Measurements from ENCODE around the gene NSG2. TPM values are rescaled to one million over a fixed set of nuclear protein-coding genes. Genes with fewer than 3 reads are reported as not detected.

NSG2 gene
- polyA plus RNA-seq, 2 donors, result 0.02 to 0.04 TPM

- H3K27me3 ChIP-seq (ENCODE audit: control insufficient read depth in 1 of 2, insufficient read depth in 2 of 2, low read length in 2 of 2), result no peaks in the 10 kb centered on the region
- no peak overlapping the region for H3K27ac ChIP-seq (ENCODE audit: low read depth in 2 of 2, low read length in 1 of 2)
- H3K36me3 ChIP-seq (ENCODE audit: control insufficient read depth in 2 of 2, insufficient read depth in 2 of 2, low read length in 1 of 2), result no peaks in the 10 kb centered on the region
- H3K9me3 ChIP-seq (ENCODE audit: control insufficient read depth in 2 of 2, insufficient read depth in 1 of 2, low read depth in 1 of 2, low read length in 1 of 2), result no peaks in the 10 kb centered on the region
- H3K4me1 ChIP-seq (ENCODE audit: control insufficient read depth in 2 of 2, insufficient read depth in 2 of 2, low read length in 1 of 2), result no peaks in the 10 kb centered on the region
- 49 to 50% methylated on average over 4 of the region's 4 CpGs for whole genome bisulfite sequencing, 2 donors
- H3K4me3 ChIP-seq (ENCODE audit: low read depth in 1 of 2, low read length in 2 of 2), result no peak overlapping the region
These were observed 23.0 kb upstream of the NSG2 start for GRCh38 chr5:174022384-174023095.

- no peak overlapping the region for H3K27ac ChIP-seq (ENCODE audit: low read depth in 2 of 2, low read length in 1 of 2)
- H3K9me3 ChIP-seq (ENCODE audit: control insufficient read depth in 2 of 2, insufficient read depth in 1 of 2, low read depth in 1 of 2, low read length in 1 of 2), result no peaks in the 10 kb centered on the region
- H3K36me3 ChIP-seq (ENCODE audit: control insufficient read depth in 2 of 2, insufficient read depth in 2 of 2, low read length in 1 of 2), result no peaks in the 10 kb centered on the region
- H3K4me3 ChIP-seq (ENCODE audit: low read depth in 1 of 2, low read length in 2 of 2), result no peak overlapping the region
- 73 to 74% methylated on average over 2 of the region's 2 CpGs for WGBS, 2 donors
- H3K27me3 ChIP-seq (ENCODE audit: control insufficient read depth in 1 of 2, insufficient read depth in 2 of 2, low read length in 2 of 2), result no peaks in the 10 kb centered on the region
- H3K4me1 ChIP-seq (ENCODE audit: control insufficient read depth in 2 of 2, insufficient read depth in 2 of 2, low read length in 1 of 2), result no peaks in the 10 kb centered on the region
These were observed 15.2 kb upstream of the NSG2 start for GRCh38 chr5:174030286-174030685.

- no peaks in the 10 kb centered on the region for H3K9me3 ChIP-seq (ENCODE audit: control insufficient read depth in 2 of 2, insufficient read depth in 1 of 2, low read depth in 1 of 2, low read length in 1 of 2)
- WGBS, 2 donors, result 65 to 85% methylated on average over 6 of the region's 6 CpGs
- H3K27me3 ChIP-seq (ENCODE audit: control insufficient read depth in 1 of 2, insufficient read depth in 2 of 2, low read length in 2 of 2), result peaks cover 0 to 3% of the 10 kb centered on the region in 2 donors
- H3K36me3 ChIP-seq (ENCODE audit: control insufficient read depth in 2 of 2, insufficient read depth in 2 of 2, low read length in 1 of 2), result no peaks in the 10 kb centered on the region
- H3K4me3 ChIP-seq (ENCODE audit: low read depth in 1 of 2, low read length in 2 of 2), result no peak overlapping the region
- H3K27ac ChIP-seq (ENCODE audit: low read depth in 2 of 2, low read length in 1 of 2), result no peak overlapping the region
- no peaks in the 10 kb centered on the region for H3K4me1 ChIP-seq (ENCODE audit: control insufficient read depth in 2 of 2, insufficient read depth in 2 of 2, low read length in 1 of 2)
These were observed 846 bp upstream of the NSG2 start for GRCh38 chr5:174044466-174045254.

- H3K4me1 ChIP-seq (ENCODE audit: control insufficient read depth in 2 of 2, insufficient read depth in 2 of 2, low read length in 1 of 2), result no peaks in the 10 kb centered on the region
- H3K36me3 ChIP-seq (ENCODE audit: control insufficient read depth in 2 of 2, insufficient read depth in 2 of 2, low read length in 1 of 2), result no peaks in the 10 kb centered on the region
- H3K27me3 ChIP-seq (ENCODE audit: control insufficient read depth in 1 of 2, insufficient read depth in 2 of 2, low read length in 2 of 2), result peaks cover 0 to 3% of the 10 kb centered on the region in 2 donors
- H3K4me3 ChIP-seq (ENCODE audit: low read depth in 1 of 2, low read length in 2 of 2), result no peak overlapping the region
- 70 to 72% methylated on average over 5 of the region's 5 CpGs for WGBS, 2 donors
- H3K9me3 ChIP-seq (ENCODE audit: control insufficient read depth in 2 of 2, insufficient read depth in 1 of 2, low read depth in 1 of 2, low read length in 1 of 2), result peaks cover 0 to 3% of the 10 kb centered on the region in 2 donors
- no peak overlapping the region for H3K27ac ChIP-seq (ENCODE audit: low read depth in 2 of 2, low read length in 1 of 2)
These were observed 1.1 kb downstream of the NSG2 start for GRCh38 chr5:174046558-174046957.

GRCh38 chr5:174047472-174048099 lies 2.1 kb downstream of the NSG2 start:
- no peaks in the 10 kb centered on the region for H3K36me3 ChIP-seq (ENCODE audit: control insufficient read depth in 2 of 2, insufficient read depth in 2 of 2, low read length in 1 of 2)
- H3K27ac ChIP-seq (ENCODE audit: low read depth in 2 of 2, low read length in 1 of 2), result no peak overlapping the region
- H3K27me3 ChIP-seq (ENCODE audit: control insufficient read depth in 1 of 2, insufficient read depth in 2 of 2, low read length in 2 of 2), result peaks cover 0 to 3% of the 10 kb centered on the region in 2 donors
- peaks cover 0 to 3% of the 10 kb centered on the region in 2 donors for H3K9me3 ChIP-seq (ENCODE audit: control insufficient read depth in 2 of 2, insufficient read depth in 1 of 2, low read depth in 1 of 2, low read length in 1 of 2)
- 72 to 75% methylated on average over 4 of the region's 4 CpGs for WGBS, 2 donors
- H3K4me3 ChIP-seq (ENCODE audit: low read depth in 1 of 2, low read length in 2 of 2), result no peak overlapping the region
- H3K4me1 ChIP-seq (ENCODE audit: control insufficient read depth in 2 of 2, insufficient read depth in 2 of 2, low read length in 1 of 2), result no peaks in the 10 kb centered on the region

- Histone ChIP-seq H3K9me3 (ENCODE audit: control insufficient read depth in 2 of 2, insufficient read depth in 1 of 2, low read depth in 1 of 2, low read length in 1 of 2) (peaks cover 0 to 3% of the 10 kb centered on the region in 2 donors), H3K27me3 (ENCODE audit: control insufficient read depth in 1 of 2, insufficient read depth in 2 of 2, low read length in 2 of 2) (peaks cover 0 to 3% of the 10 kb centered on the region in 2 donors), H3K4me1 (ENCODE audit: control insufficient read depth in 2 of 2, insufficient read depth in 2 of 2, low read length in 1 of 2) (no peaks in the 10 kb centered on the region), H3K4me3 (ENCODE audit: low read depth in 1 of 2, low read length in 2 of 2) (no peak overlapping the region), H3K36me3 (ENCODE audit: control insufficient read depth in 2 of 2, insufficient read depth in 2 of 2, low read length in 1 of 2) (no peaks in the 10 kb centered on the region), H3K27ac (ENCODE audit: low read depth in 2 of 2, low read length in 1 of 2) (no peak overlapping the region)
- 50 to 56% methylated on average over 5 of the region's 5 CpGs for WGBS, 2 donors
These were observed 7.1 kb downstream of the NSG2 start for GRCh38 chr5:174052636-174053035.

- WGBS, 2 donors, result 93 to 95% methylated on average over 3 of the region's 3 CpGs
These were observed 8.4 kb downstream of the NSG2 start for GRCh38 chr5:174053905-174054304.

GRCh38 chr5:174056064-174056847 lies 10.8 kb downstream of the NSG2 start:
- WGBS, 2 donors, result 71 to 74% methylated on average over 4 of the region's 4 CpGs
- H3K4me1 ChIP-seq (ENCODE audit: control insufficient read depth in 2 of 2, insufficient read depth in 2 of 2, low read length in 1 of 2), result no peaks in the 10 kb centered on the region
- no peaks in the 10 kb centered on the region for H3K27me3 ChIP-seq (ENCODE audit: control insufficient read depth in 1 of 2, insufficient read depth in 2 of 2, low read length in 2 of 2)
- no peak overlapping the region for H3K4me3 ChIP-seq (ENCODE audit: low read depth in 1 of 2, low read length in 2 of 2)
- no peak overlapping the region for H3K27ac ChIP-seq (ENCODE audit: low read depth in 2 of 2, low read length in 1 of 2)
- H3K9me3 ChIP-seq (ENCODE audit: control insufficient read depth in 2 of 2, insufficient read depth in 1 of 2, low read depth in 1 of 2, low read length in 1 of 2), result no peaks in the 10 kb centered on the region
- H3K36me3 ChIP-seq (ENCODE audit: control insufficient read depth in 2 of 2, insufficient read depth in 2 of 2, low read length in 1 of 2), result no peaks in the 10 kb centered on the region

More at GRCh38 chr5:174053905-174054304, 8.4 kb downstream of the NSG2 start:
- Histone ChIP-seq H3K36me3 (ENCODE audit: control insufficient read depth in 2 of 2, insufficient read depth in 2 of 2, low read length in 1 of 2) (no peaks in the 10 kb centered on the region), H3K27ac (ENCODE audit: low read depth in 2 of 2, low read length in 1 of 2) (no peak overlapping the region), H3K27me3 (ENCODE audit: control insufficient read depth in 1 of 2, insufficient read depth in 2 of 2, low read length in 2 of 2) (no peaks in the 10 kb centered on the region), H3K9me3 (ENCODE audit: control insufficient read depth in 2 of 2, insufficient read depth in 1 of 2, low read depth in 1 of 2, low read length in 1 of 2) (peaks cover 0 to 3% of the 10 kb centered on the region in 2 donors), H3K4me1 (ENCODE audit: control insufficient read depth in 2 of 2, insufficient read depth in 2 of 2, low read length in 1 of 2) (no peaks in the 10 kb centered on the region), H3K4me3 (ENCODE audit: low read depth in 1 of 2, low read length in 2 of 2) (no peak overlapping the region)

- WGBS, 2 donors, result 53 to 63% methylated on average over 6 of the region's 6 CpGs
- H3K27me3 ChIP-seq (ENCODE audit: control insufficient read depth in 1 of 2, insufficient read depth in 2 of 2, low read length in 2 of 2), result no peaks in the 10 kb centered on the region
- no peaks in the 10 kb centered on the region for H3K4me1 ChIP-seq (ENCODE audit: control insufficient read depth in 2 of 2, insufficient read depth in 2 of 2, low read length in 1 of 2)
- no peak overlapping the region for H3K27ac ChIP-seq (ENCODE audit: low read depth in 2 of 2, low read length in 1 of 2)
- no peaks in the 10 kb centered on the region for H3K36me3 ChIP-seq (ENCODE audit: control insufficient read depth in 2 of 2, insufficient read depth in 2 of 2, low read length in 1 of 2)
- no peaks in the 10 kb centered on the region for H3K9me3 ChIP-seq (ENCODE audit: control insufficient read depth in 2 of 2, insufficient read depth in 1 of 2, low read depth in 1 of 2, low read length in 1 of 2)
- no peak overlapping the region for H3K4me3 ChIP-seq (ENCODE audit: low read depth in 1 of 2, low read length in 2 of 2)
These were observed 11.7 kb downstream of the NSG2 start for GRCh38 chr5:174057206-174057605.

All from esophagus (tissue), 2 donors.